K562 (cell line): Measurements from ENCODE around the gene ABCA3. TPM values are rescaled to one million over a fixed set of nuclear protein-coding genes. Genes with fewer than 3 reads are reported as not detected.

Experiments
- ARID2 ChIP-seq: fragments of 450-650 bp; IDR thresholded peaks from 2 replicates; pipeline ENCODE4 v1.6.1; 2017; ENCODE audit warnings: antibody characterized with exemption, mild to moderate bottlenecking
- ETV6 ChIP-seq, 3 experiments: fragments of 150-350 bp in 1 of 3; sonication (generic) in 1 of 3; formaldehyde crosslinking in 1 of 3; IDR thresholded peaks; 2 replicates each; pipeline versions ENCODE4 v1.6.1 to v1.8.0; 2014 to 2022; ENCODE audit warnings: borderline replicate concordance in 2 of 3, low read depth in 2 of 3, antibody characterized with exemption in 1 of 3, low read length in 1 of 3, mild to moderate bottlenecking in 1 of 3, missing genetic modification reagents in 1 of 3
- GTF2E2 ChIP-seq: fragments of 200-800 bp; sonication (Bioruptor generic); IDR thresholded peaks from 2 replicates; pipeline ENCODE4 v1.6.1; 2016; ENCODE audit warnings: missing genetic modification characterization, missing compliant biosample characterization
- HLTF ChIP-seq: fragments of 450-650 bp; IDR thresholded peaks from 2 replicates; pipeline ENCODE4 v1.6.1; 2016
- NR1H2 ChIP-seq: sonication (generic); formaldehyde crosslinking; IDR thresholded peaks from 2 replicates; pipeline ENCODE4 v1.4.0; 2020; ENCODE audit warnings: mild to moderate bottlenecking, missing genetic modification reagents
- NUFIP1 ChIP-seq: fragments of 450-650 bp; IDR thresholded peaks from 2 replicates; pipeline ENCODE4 v1.6.1; 2018; ENCODE audit not compliant: partially characterized antibody
- PHB2 ChIP-seq: fragments of 450-650 bp; IDR thresholded peaks from 2 replicates; pipeline ENCODE4 v1.6.1; 2017; ENCODE audit warnings: low read depth
- RBM34 ChIP-seq: fragments of 200-400 bp; formaldehyde crosslinking; IDR thresholded peaks from 2 replicates; pipeline ENCODE4 v1.6.1; 2018; ENCODE audit warnings: low read length, borderline replicate concordance; ENCODE audit not compliant: insufficient read depth
- SOX6 ChIP-seq: fragments of 450-650 bp; IDR thresholded peaks from 2 replicates; pipeline ENCODE4 v1.6.1; 2014; ENCODE audit warnings: mild to moderate bottlenecking
- TEAD2 ChIP-seq: fragments of 450-650 bp; IDR thresholded peaks from 2 replicates; pipeline ENCODE4 v1.6.1; 2016; ENCODE audit warnings: missing genetic modification characterization, control low read depth, missing compliant biosample characterization
- ZNF143 ChIP-seq: sonication (generic); formaldehyde crosslinking; IDR thresholded peaks from 2 replicates; pipeline ENCODE4 v1.9.0; 2022; ENCODE audit warnings: mild to moderate bottlenecking, missing genetic modification reagents
- polyA plus RNA-seq, 8 experiments: library from polyadenylated mRNA; depleted of rRNA in 4 of 8; stranded (reverse) in 5 of 8; unstranded in 3 of 8; fragments of >200 nt; fragmentation: Nextera tagmentation in 2 of 8; fragmentation: Illumina TruSeq in 1 of 8; extraction: Ambion mirVana in 2 of 8; extraction: Trizol in 1 of 8; gene quantifications; 2 replicates each; pipeline versions ENCODE4 v1.2.1 to v1.2.3, GENCODE V29; 2011 to 2014; ENCODE audit warnings: inconsistent platforms in 1 of 8, missing spikeins in 1 of 8
- total RNA-seq, 7 experiments: library from RNA; depleted of rRNA in 6 of 7; stranded (reverse); fragments of >200 nt in 6 of 7; fragmentation: Illumina TruSeq in 2 of 7; extraction: Trizol in 2 of 7; gene quantifications; 2 replicates each; pipeline versions ENCODE4 v1.2.1 to v1.2.3, GENCODE V29; 2011 to 2021; ENCODE audit warnings: low replicate concordance in 1 of 7
- TF ChIP-seq, protein P1 (sequence below): fragments of 450-650 bp; IDR thresholded peaks from 2 replicates; pipeline ENCODE4 v1.6.1; 2016; ENCODE audit warnings: borderline replicate concordance
- TF ChIP-seq, protein P2 (sequence below): sonication (generic); formaldehyde crosslinking; IDR thresholded peaks from 2 replicates; pipeline ENCODE4 v1.8.0; 2022; ENCODE audit warnings: mild to moderate bottlenecking, missing genetic modification reagents, borderline replicate concordance
- TF ChIP-seq, protein P3 (sequence below): sonication (generic); formaldehyde crosslinking; IDR thresholded peaks from 2 replicates; pipeline ENCODE4 v1.8.1; 2023; ENCODE audit warnings: missing genetic modification reagents, mild to moderate bottlenecking, borderline replicate concordance
- TF ChIP-seq, protein P4 (sequence below), 3 experiments: IDR thresholded peaks in 2 of 3; conservative IDR thresholded peaks in 1 of 3; 2 replicates each; pipeline ENCODE4 v1.5.1; 2011 to 2012; ENCODE audit warnings: low read length in 3 of 3, mild to moderate bottlenecking in 3 of 3, control low read depth in 2 of 3, improper control_type of control experiment in 1 of 3, inconsistent platforms in 1 of 3, low read depth in 1 of 3, mixed read lengths in 1 of 3, moderate library complexity in 1 of 3; ENCODE audit not compliant: insufficient read depth in 2 of 3

The ABCA3 gene
- total and polyA plus RNA-seq, 9 of the 15 experiments (the other 6 are each of a cell fraction or from before 2014, with no cell fraction given): 0.66 to 23.7 (median 6.9) TPM

DNA sequence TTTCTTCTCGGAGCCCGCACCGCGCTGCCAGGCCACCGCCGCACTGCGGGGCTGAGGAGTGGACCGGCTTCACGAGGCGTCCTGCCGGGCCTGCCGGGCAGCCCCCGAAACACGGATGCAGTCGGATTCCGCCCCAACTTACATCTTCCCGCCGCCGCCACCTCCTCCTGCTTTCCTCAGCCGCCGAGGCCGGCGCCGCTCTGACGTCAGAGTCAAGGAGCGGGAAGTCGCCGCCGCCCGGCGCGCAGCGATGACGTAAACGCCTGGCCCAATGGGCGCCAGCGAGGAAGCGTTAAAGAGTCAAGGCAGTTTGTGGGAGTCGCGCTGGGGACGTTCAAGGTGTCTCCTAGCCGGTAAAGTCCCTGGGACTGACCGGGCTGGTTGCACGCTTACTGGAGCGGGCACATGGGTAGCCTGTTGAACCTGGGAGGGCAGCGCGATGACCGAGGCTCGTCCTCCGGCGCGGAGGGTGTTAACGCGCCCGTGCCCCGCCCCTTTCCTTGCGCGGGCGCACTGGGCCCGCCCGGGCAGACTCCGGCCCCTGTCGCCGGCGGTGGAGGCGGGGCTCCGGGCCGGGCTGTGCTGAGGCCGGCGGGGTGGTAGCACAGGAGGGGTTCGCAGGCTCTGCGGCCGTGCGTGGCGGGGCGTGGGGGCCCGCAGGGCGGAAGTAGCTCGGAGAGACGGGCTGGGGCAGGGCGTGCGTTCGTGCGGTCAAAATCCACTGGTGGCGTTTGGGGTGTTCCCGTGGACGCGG lies 72.4 kb downstream of the ABCA3 start, which contains the start of gene RNPS1 (continued):
- TF ChIP-seq, protein P1, sequence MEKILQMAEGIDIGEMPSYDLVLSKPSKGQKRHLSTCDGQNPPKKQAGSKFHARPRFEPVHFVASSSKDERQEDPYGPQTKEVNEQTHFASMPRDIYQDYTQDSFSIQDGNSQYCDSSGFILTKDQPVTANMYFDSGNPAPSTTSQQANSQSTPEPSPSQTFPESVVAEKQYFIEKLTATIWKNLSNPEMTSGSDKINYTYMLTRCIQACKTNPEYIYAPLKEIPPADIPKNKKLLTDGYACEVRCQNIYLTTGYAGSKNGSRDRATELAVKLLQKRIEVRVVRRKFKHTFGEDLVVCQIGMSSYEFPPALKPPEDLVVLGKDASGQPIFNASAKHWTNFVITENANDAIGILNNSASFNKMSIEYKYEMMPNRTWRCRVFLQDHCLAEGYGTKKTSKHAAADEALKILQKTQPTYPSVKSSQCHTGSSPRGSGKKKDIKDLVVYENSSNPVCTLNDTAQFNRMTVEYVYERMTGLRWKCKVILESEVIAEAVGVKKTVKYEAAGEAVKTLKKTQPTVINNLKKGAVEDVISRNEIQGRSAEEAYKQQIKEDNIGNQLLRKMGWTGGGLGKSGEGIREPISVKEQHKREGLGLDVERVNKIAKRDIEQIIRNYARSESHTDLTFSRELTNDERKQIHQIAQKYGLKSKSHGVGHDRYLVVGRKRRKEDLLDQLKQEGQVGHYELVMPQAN: peak; percentile 91; the same call in 1 of the 2 replicates
- TF ChIP-seq, protein P2, sequence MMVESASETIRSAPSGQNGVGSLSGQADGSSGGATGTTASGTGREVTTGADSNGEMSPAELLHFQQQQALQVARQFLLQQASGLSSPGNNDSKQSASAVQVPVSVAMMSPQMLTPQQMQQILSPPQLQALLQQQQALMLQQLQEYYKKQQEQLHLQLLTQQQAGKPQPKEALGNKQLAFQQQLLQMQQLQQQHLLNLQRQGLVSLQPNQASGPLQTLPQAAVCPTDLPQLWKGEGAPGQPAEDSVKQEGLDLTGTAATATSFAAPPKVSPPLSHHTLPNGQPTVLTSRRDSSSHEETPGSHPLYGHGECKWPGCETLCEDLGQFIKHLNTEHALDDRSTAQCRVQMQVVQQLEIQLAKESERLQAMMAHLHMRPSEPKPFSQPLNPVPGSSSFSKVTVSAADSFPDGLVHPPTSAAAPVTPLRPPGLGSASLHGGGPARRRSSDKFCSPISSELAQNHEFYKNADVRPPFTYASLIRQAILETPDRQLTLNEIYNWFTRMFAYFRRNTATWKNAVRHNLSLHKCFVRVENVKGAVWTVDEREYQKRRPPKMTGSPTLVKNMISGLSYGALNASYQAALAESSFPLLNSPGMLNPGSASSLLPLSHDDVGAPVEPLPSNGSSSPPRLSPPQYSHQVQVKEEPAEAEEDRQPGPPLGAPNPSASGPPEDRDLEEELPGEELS (CRISPR knock-in tag): 0 out of 2 replicates have a peak, but pooled peaks have one; percentile 41
- TF ChIP-seq NUFIP1: no peak
- no peak for TF ChIP-seq TEAD2 (tag)
- TF ChIP-seq ARID2: no peak
- TF ChIP-seq, protein P3, sequence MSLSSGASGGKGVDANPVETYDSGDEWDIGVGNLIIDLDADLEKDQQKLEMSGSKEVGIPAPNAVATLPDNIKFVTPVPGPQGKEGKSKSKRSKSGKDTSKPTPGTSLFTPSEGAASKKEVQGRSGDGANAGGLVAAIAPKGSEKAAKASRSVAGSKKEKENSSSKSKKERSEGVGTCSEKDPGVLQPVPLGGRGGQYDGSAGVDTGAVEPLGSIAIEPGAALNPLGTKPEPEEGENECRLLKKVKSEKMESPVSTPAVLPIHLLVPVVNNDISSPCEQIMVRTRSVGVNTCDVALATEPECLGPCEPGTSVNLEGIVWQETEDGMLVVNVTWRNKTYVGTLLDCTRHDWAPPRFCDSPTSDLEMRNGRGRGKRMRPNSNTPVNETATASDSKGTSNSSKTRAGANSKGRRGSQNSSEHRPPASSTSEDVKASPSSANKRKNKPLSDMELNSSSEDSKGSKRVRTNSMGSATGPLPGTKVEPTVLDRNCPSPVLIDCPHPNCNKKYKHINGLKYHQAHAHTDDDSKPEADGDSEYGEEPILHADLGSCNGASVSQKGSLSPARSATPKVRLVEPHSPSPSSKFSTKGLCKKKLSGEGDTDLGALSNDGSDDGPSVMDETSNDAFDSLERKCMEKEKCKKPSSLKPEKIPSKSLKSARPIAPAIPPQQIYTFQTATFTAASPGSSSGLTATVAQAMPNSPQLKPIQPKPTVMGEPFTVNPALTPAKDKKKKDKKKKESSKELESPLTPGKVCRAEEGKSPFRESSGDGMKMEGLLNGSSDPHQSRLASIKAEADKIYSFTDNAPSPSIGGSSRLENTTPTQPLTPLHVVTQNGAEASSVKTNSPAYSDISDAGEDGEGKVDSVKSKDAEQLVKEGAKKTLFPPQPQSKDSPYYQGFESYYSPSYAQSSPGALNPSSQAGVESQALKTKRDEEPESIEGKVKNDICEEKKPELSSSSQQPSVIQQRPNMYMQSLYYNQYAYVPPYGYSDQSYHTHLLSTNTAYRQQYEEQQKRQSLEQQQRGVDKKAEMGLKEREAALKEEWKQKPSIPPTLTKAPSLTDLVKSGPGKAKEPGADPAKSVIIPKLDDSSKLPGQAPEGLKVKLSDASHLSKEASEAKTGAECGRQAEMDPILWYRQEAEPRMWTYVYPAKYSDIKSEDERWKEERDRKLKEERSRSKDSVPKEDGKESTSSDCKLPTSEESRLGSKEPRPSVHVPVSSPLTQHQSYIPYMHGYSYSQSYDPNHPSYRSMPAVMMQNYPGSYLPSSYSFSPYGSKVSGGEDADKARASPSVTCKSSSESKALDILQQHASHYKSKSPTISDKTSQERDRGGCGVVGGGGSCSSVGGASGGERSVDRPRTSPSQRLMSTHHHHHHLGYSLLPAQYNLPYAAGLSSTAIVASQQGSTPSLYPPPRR (CRISPR knock-in tag): 0 out of 2 replicates have a peak, but pooled peaks have one; percentile 46
- TF ChIP-seq, protein P4, sequence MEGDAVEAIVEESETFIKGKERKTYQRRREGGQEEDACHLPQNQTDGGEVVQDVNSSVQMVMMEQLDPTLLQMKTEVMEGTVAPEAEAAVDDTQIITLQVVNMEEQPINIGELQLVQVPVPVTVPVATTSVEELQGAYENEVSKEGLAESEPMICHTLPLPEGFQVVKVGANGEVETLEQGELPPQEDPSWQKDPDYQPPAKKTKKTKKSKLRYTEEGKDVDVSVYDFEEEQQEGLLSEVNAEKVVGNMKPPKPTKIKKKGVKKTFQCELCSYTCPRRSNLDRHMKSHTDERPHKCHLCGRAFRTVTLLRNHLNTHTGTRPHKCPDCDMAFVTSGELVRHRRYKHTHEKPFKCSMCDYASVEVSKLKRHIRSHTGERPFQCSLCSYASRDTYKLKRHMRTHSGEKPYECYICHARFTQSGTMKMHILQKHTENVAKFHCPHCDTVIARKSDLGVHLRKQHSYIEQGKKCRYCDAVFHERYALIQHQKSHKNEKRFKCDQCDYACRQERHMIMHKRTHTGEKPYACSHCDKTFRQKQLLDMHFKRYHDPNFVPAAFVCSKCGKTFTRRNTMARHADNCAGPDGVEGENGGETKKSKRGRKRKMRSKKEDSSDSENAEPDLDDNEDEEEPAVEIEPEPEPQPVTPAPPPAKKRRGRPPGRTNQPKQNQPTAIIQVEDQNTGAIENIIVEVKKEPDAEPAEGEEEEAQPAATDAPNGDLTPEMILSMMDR (IDR thresholded peaks at IDR 0.05 in 2 of 3, conservative IDR thresholded peaks at IDR 0.05 in 1 of 3; ENCODE audit: insufficient read depth in 2 of 3, low read depth in 1 of 3, low read length in 3 of 3): no peak
- TF ChIP-seq HLTF: peak; percentile 87; the same call in 1 of the 2 replicates
- no peak; the same call in 1 of the 2 replicates for TF ChIP-seq SOX6
- peak; percentile 88; the same call in 1 of the 2 replicates for TF ChIP-seq GTF2E2 (tag)
- TF ChIP-seq PHB2: no peak
- 0 out of 2 replicates have a peak, but pooled peaks have one; percentile 16 for TF ChIP-seq ZNF143 (CRISPR knock-in tag)
- no peak for TF ChIP-seq RBM34
- peak; percentile 94; the same call in 1 of the 2 replicates for TF ChIP-seq NR1H2 (CRISPR knock-in tag)
- 0 out of 4 replicates have a peak, but pooled peaks of 1 of the 2 experiments have one; percentile 15 for TF ChIP-seq ETV6 (IDR thresholded peaks at IDR 0.05; ENCODE audit: borderline replicate concordance in 1 of 2, low read depth in 2 of 2, low read length in 1 of 2)
- TF ChIP-seq ETV6 (CRISPR knock-in tag; IDR thresholded peaks at IDR 0.05; ENCODE audit: borderline replicate concordance): no peak
